ENCODE measurements around the gene FILIP1L. TPM values are rescaled to one million over a fixed set of nuclear protein-coding genes. Genes with fewer than 3 reads are reported as not detected.
A peak's percentile ranks its signal among the peaks of the same experiment; 100 is the strongest.
"Not testable (repeated sequence)": the region's sequence is repeated elsewhere in the genome, so short reads cannot be mapped to it uniquely, and the experiment has no call there.

The FILIP1L gene
- total RNA-seq, 1 donor = 213 TPM

DNA sequence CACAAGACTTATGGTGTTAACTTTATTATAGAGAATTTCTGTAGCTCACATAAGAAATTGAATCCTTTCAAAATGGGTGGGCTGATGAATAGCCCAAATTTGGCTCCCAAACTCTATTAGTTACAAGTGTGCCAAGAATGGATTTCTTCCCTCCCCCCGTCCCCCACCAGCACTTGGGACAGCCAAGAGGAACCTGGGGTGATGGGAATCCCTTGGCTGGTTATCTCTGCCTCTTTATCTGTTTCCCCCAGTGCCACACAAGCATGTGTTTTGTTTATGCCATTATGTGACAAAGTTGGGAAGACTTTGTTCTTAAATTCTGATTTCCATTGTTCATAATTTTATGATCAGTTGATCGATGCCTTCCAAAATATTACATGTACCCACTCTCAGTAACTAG is 268.3 kb downstream of the FILIP1L start:
- DNase-seq (ENCODE audit: low read depth) = no peak
- TF ChIP-seq, protein P1, sequence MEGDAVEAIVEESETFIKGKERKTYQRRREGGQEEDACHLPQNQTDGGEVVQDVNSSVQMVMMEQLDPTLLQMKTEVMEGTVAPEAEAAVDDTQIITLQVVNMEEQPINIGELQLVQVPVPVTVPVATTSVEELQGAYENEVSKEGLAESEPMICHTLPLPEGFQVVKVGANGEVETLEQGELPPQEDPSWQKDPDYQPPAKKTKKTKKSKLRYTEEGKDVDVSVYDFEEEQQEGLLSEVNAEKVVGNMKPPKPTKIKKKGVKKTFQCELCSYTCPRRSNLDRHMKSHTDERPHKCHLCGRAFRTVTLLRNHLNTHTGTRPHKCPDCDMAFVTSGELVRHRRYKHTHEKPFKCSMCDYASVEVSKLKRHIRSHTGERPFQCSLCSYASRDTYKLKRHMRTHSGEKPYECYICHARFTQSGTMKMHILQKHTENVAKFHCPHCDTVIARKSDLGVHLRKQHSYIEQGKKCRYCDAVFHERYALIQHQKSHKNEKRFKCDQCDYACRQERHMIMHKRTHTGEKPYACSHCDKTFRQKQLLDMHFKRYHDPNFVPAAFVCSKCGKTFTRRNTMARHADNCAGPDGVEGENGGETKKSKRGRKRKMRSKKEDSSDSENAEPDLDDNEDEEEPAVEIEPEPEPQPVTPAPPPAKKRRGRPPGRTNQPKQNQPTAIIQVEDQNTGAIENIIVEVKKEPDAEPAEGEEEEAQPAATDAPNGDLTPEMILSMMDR (IDR thresholded peaks at IDR 0.05; ENCODE audit: insufficient read depth, low read depth, low read length) = no peak
- no peak overlapping the region for H3K4me3 ChIP-seq (ENCODE audit: low read depth, low read length)

DNA sequence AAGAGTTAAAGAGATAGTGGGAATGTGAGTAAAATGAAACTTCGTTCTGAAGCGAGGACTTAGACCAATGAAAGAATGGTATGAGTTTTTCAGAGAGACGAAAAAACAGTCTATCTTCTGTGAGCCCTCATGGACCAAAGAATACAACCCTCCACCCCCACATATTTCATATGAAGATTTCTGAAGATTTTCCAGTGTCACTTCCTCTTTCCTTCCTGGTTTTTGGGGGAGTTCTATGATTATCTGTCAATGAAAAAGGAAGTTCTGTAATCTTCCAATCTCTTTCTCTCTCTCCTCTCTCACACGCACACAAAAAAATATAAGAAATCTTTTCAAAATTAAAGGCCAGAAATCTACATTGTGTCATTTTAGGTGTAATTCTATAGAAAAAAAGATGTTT is 269.0 kb downstream of the FILIP1L start:
- DNase-seq (ENCODE audit: low read depth) = no peak
- no peak overlapping the region for H3K4me3 ChIP-seq (ENCODE audit: low read depth, low read length)
- TF ChIP-seq, protein P1 (IDR thresholded peaks at IDR 0.05; ENCODE audit: insufficient read depth, low read depth, low read length) = no peak

DNA sequence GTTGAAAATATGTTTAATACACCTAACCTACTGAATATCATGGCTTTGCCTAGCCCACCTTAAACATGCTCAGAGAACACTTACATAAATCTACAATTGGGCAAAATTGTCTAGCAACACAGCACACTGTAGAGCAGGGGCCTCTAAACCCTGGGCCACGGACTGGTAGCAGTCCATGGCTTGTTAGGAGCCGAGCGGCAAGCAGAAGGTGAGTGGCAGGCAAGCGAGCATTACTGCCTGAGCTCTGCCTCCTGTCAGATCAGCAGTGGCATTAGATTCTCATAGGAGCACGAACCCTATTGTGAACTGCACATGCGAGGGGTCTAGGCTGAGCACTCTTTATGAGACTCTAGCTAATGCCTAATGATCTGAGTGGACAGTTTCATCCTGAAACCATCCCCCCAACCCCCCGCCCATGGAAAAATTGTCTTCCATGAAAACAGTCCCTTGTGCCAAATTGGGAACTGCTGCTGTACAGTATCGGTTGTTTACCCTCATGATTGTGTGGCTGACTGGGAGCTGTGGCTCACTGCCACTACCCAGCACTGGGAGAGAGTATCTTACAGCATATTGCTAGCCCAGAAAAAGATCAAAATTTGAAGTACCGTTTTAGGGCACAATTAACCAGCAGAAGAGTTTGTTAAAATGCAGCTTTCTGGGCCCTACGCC is 270.6 kb downstream of the FILIP1L start:
- DNase-seq (ENCODE audit: low read depth) = no peak
- TF ChIP-seq, protein P1 (IDR thresholded peaks at IDR 0.05; ENCODE audit: insufficient read depth, low read depth, low read length) = no peak
- no peak overlapping the region for H3K4me3 ChIP-seq (ENCODE audit: low read depth, low read length)

DNA sequence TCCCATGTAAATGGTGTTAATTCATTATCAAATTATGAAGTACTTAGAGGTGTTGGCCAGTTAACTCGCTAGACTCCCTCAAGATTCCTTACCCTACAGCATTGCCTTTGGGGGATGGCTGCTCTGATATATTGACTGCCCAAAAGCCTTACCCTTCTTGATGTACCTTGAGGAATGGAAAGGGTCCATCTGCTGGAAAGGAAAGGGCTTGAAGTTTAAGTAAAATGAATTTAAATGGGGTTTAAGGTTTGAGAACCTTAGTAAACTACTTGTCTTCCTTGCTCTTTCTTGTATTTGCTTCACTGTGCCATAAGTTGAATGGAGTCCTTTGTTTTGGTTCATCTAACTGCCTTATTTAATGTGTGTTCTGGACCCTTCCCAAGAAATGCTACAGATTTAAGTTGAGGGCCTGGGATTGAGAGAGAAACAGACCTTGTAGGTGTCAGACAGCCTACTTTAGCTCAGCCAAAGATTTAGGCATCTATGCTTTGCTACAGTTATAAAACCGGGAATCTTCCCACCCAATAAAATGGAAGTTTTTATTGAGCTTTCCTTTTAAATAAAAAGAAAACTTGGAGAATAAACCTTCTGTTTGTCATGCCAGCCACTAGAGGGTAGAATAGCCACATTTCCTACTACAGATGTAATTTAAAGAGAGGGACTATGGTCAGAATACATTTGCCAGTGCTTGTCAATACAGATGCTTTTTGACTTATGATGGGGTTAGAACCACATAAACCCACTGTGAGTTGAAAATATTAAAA is 271.3 kb downstream of the FILIP1L start:
- TF ChIP-seq, protein P1 (IDR thresholded peaks at IDR 0.05; ENCODE audit: insufficient read depth, low read depth, low read length) = peak; percentile 69
- DNase-seq (ENCODE audit: low read depth) = peak; percentile 77
- no peak overlapping the region for H3K4me3 ChIP-seq (ENCODE audit: low read depth, low read length)

DNA sequence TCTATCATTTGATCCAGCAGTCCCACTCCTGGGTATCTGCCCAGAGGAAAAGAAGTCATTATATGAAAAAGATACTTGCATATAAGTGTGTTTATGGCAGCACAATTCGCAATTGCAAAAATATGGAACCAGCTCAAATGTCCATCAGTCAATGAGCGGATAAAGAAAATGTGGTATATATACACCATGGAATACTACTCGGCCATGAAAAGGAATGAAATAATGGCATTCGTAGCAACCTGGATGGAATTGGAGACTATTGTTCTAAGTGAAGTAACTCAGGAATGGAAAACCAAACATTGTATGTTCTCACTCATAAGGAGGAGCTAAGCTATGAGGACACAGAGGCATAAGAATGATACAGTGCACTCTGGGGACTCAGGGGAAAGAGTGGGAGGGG is 272.4 kb downstream of the FILIP1L start:
- not testable (repeated sequence) for DNase-seq (ENCODE audit: low read depth); H3K4me3 ChIP-seq (ENCODE audit: low read depth, low read length)

DNA sequence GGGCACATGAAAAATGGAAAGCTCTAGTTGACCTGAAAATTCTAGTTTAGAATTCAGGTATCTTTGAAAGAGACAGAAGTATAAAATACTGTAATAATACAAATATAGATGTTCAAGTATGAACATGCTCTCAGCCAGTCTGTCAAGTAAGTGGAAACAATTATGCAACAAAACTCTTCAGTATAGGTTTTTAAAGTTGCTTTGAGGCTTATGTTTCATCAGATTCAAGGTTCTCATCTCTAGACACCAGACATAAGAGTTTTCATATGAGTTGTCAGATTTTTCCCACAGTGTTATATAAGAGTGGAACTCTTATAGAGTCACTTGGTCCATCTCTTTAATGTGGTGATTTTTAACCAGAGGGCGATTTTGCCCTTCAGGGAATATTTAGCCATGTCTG is 274.7 kb downstream of the FILIP1L start:
- H3K4me3 ChIP-seq (ENCODE audit: low read depth, low read length) = no peak overlapping the region
- DNase-seq (ENCODE audit: low read depth) = no peak
- TF ChIP-seq, protein P1 (IDR thresholded peaks at IDR 0.05; ENCODE audit: insufficient read depth, low read depth, low read length) = no peak

DNA sequence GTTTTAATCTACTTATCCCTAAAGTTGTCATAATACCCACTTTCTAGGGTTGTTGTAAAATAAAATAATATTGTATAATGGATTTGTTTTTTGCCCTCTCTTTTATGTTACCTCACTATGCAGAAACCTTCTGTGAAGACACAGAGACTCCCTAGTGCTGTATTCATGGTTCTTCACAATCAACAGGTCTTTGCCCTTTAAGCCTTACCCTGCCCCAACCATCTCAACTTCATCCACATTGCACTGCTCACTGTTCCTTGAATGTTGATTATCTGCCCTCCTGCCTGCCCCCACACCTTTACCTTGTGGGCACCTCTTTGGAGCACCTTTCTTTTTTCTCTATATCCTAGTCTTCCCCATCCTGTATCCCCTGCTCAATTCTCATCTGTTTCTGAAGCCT is 275.5 kb downstream of the FILIP1L start:
- H3K4me3 ChIP-seq (ENCODE audit: low read depth, low read length) = no peak overlapping the region
- DNase-seq (ENCODE audit: low read depth) = no peak
- TF ChIP-seq, protein P1 (IDR thresholded peaks at IDR 0.05; ENCODE audit: insufficient read depth, low read depth, low read length) = no peak
